MM.1S (cell line): Measurements from ENCODE around the gene MYBPC2.

Source experiments
- DNase-seq: peaks from one replicate; pipeline ENCODE4 v3.0.0-alpha.2; 2015
- H2AFZ ChIP-seq: fragments of 300-600 bp; sonication (generic); 2 replicates; pipeline ENCODE4 v1.6.0; 2016; ENCODE audit warnings: antibody characterized with exemption, low read length
- H3F3A ChIP-seq: fragments of 300-600 bp; sonication (generic); 2 replicates; pipeline ENCODE4 v1.6.1; 2016; ENCODE audit warnings: mild to moderate bottlenecking, antibody characterized with exemption, low read length, moderate library complexity, mixed read lengths; ENCODE audit not compliant: insufficient read depth
- H3K27ac ChIP-seq: fragments of 300-600 bp; sonication (generic); 2 replicates; pipeline ENCODE4 v1.5.1; 2016; ENCODE audit warnings: mild to moderate bottlenecking, low read length
- H3K27me3 ChIP-seq: fragments of 300-600 bp; sonication (generic); replicated peaks from 2 replicates; pipeline ENCODE4 v1.6.0; 2016; ENCODE audit warnings: low read length; ENCODE audit not compliant: insufficient read depth
- H3K36me3 ChIP-seq: fragments of 300-600 bp; sonication (generic); replicated peaks from 2 replicates; pipeline ENCODE4 v1.6.1; 2016; ENCODE audit warnings: mild to moderate bottlenecking, low read length, mixed read lengths; ENCODE audit not compliant: insufficient read depth
- H3K4me1 ChIP-seq: fragments of 300-600 bp; sonication (generic); 2 replicates; pipeline ENCODE4 v1.6.1; 2016; ENCODE audit warnings: low read length, mixed read lengths
- H3K4me2 ChIP-seq: fragments of 300-600 bp; sonication (generic); 2 replicates; pipeline ENCODE4 v1.6.0; 2016; ENCODE audit warnings: low read depth, low read length
- H3K4me3 ChIP-seq: fragments of 300-600 bp; sonication (generic); 2 replicates; pipeline ENCODE4 v1.5.1; 2016; ENCODE audit warnings: low read length, mixed read lengths
- H3K79me2 ChIP-seq: fragments of 300-600 bp; sonication (generic); 2 replicates; pipeline ENCODE4 v1.6.1; 2016; ENCODE audit warnings: mixed run types, low read length, mixed read lengths
- H3K9ac ChIP-seq: fragments of 300-600 bp; sonication (generic); 2 replicates; pipeline ENCODE4 v1.6.1; 2016; ENCODE audit warnings: low read length, mixed read lengths
- H3K9me2 ChIP-seq: fragments of 300-600 bp; sonication (generic); replicated peaks from 2 replicates; pipeline ENCODE4 v1.6.1; 2016; ENCODE audit warnings: mild to moderate bottlenecking, low read length, mixed read lengths; ENCODE audit not compliant: insufficient read depth
- H3K9me3 ChIP-seq: fragments of 300-600 bp; sonication (generic); replicated peaks from 2 replicates; pipeline ENCODE4 v1.6.1; 2016; ENCODE audit warnings: mild to moderate bottlenecking, low read length, mixed read lengths; ENCODE audit not compliant: insufficient read depth
- H4K20me1 ChIP-seq: fragments of 300-600 bp; sonication (generic); 2 replicates; pipeline ENCODE4 v1.6.1; 2016; ENCODE audit warnings: mild to moderate bottlenecking, low read length, moderate library complexity, mixed read lengths; ENCODE audit not compliant: insufficient read depth
- EZH2 ChIP-seq: fragments of 300-600 bp; sonication (generic); optimal IDR thresholded peaks from 2 replicates; pipeline ENCODE3; 2017; ENCODE audit warnings: low read depth, mild to moderate bottlenecking, antibody characterized with exemption, low read length, mixed read lengths
- EZH2phosphoT487 ChIP-seq: fragments of 300-600 bp; sonication (generic); IDR thresholded peaks from 2 replicates; pipeline ENCODE4 v1.6.1; 2018; ENCODE audit warnings: antibody characterized with exemption, low read length
- TF ChIP-seq, protein P1 (sequence below): fragments of 300-600 bp; sonication (generic); IDR thresholded peaks from 2 replicates; pipeline ENCODE4 v1.5.1; 2016; ENCODE audit warnings: antibody characterized with exemption, low read length, mixed read lengths

MYBPC2 gene

DNA sequence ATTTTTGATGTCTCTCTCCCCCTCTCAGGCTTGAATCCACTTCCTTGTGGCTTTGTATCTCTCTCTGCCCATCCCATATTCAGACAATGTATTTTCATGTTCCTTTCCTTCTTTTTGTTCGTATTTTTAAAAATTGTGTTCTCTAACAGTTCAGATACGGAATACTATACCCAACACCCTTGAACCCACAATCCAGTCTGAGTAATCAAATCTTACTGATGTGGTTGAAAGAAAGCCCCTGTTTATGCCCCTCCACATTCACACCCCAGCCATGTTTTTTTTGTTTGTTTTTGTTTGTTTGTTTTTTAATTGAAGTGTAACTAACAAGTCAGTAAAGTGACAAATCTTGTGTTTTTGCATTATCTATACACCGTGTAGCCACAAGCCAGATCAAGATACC, 12.6 kb upstream of the MYBPC2 start:
- Histone ChIP-seq H3K79me2 (no peaks in the 10 kb centered on the region), H3K9me2 (no peaks in the 10 kb centered on the region), H3K9ac (no peak overlapping the region), H4K20me1 (no peaks in the 10 kb centered on the region), H3K4me2 (no peak overlapping the region), H3K4me1 (peaks cover 24% of the 10 kb centered on the region), H2AFZ (no peak overlapping the region), H3K9me3 (no peaks in the 10 kb centered on the region), H3K36me3 (no peaks in the 10 kb centered on the region), H3K27me3 (peaks cover 8% of the 10 kb centered on the region), H3K27ac (no peak overlapping the region), H3F3A (no peaks in the 10 kb centered on the region), H3K4me3 (no peak overlapping the region; the same call in 1 of the 2 replicates)
- no peak for DNase-seq
- no peak for TF ChIP-seq EZH2phosphoT487
- TF ChIP-seq, protein P1, sequence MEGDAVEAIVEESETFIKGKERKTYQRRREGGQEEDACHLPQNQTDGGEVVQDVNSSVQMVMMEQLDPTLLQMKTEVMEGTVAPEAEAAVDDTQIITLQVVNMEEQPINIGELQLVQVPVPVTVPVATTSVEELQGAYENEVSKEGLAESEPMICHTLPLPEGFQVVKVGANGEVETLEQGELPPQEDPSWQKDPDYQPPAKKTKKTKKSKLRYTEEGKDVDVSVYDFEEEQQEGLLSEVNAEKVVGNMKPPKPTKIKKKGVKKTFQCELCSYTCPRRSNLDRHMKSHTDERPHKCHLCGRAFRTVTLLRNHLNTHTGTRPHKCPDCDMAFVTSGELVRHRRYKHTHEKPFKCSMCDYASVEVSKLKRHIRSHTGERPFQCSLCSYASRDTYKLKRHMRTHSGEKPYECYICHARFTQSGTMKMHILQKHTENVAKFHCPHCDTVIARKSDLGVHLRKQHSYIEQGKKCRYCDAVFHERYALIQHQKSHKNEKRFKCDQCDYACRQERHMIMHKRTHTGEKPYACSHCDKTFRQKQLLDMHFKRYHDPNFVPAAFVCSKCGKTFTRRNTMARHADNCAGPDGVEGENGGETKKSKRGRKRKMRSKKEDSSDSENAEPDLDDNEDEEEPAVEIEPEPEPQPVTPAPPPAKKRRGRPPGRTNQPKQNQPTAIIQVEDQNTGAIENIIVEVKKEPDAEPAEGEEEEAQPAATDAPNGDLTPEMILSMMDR: no peak
- no peak for TF ChIP-seq EZH2

DNA sequence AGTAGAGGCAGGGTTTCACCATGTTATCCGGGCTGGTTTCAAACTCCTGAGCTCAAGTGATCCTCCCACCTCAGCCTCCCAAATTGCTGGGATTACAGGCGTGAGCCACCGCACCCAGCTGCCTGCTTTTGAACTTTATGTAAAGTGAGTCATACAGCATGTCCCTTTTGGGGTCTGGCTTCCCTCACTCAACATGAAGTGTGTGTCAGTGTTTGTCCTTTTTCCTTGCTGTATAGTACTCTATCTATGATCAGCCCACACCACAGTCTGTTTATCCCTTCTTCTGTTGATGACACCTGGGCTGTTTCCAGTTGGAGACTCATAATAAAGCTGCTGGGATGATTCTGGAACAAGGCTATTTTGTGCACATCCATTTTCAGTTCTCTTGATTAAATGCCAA, 11.9 kb upstream of the MYBPC2 start:
- Histone ChIP-seq H3K9me3 (no peaks in the 10 kb centered on the region), H3K9me2 (no peaks in the 10 kb centered on the region), H3F3A (no peaks in the 10 kb centered on the region), H3K4me2 (no peak overlapping the region), H4K20me1 (no peaks in the 10 kb centered on the region), H3K27ac (no peak overlapping the region), H3K27me3 (peaks cover 8% of the 10 kb centered on the region), H2AFZ (no peak overlapping the region), H3K79me2 (no peaks in the 10 kb centered on the region), H3K4me3 (no peak overlapping the region), H3K36me3 (no peaks in the 10 kb centered on the region), H3K4me1 (peaks cover 20% of the 10 kb centered on the region), H3K9ac (no peak overlapping the region)
- DNase-seq: no peak
- TF ChIP-seq EZH2phosphoT487: no peak
- TF ChIP-seq, protein P1: no peak
- no peak for TF ChIP-seq EZH2

DNA sequence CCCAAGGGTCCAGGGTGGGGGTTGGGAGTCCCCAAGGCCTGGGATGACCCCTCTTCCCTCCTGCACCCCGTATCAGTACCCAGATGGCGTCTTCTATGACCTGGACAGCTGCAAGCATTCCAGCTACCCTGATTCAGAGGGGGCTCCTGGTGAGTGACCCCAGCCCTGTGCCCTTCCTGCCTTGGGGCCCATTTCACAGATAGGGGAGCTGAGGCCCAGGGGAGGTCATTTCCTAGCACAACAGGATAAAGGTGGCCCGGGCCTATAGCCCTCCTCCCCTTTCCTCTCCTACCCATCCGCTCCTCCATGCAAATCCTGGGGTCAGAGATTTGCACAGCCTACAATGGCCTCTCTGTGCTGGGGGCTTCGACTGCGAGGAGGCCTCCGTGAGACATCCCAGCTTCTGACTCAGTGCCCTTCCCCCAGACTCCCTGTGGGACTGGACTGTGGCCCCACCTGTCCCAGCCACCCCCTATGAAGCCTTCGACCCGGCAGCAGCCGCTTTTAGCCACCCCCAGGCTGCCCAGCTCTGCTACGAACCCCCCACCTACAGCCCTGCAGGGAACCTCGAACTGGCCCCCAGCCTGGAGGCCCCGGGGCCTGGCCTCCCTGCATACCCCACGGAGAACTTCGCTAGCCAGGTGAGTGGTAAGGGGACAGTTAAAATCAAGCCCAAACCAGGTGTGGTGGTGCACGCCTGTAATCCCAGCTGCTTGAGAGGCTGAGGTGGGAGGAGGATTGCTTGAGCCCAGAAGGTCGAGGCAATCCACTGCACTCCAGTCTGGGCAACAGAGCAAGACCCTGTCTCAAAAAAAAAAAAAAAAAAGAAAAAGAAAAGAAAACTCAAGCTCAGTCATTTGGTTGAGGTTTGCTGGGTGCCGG, 10.1 kb upstream of the MYBPC2 start:
- TF ChIP-seq EZH2phosphoT487 (no peak), EZH2 (no peak)
- TF ChIP-seq, protein P1: no peak
- Histone ChIP-seq H3K27ac (no peak overlapping the region), H3K27me3 (peaks cover 13% of the 10 kb centered on the region), H3F3A (no peaks in the 10 kb centered on the region), H3K9me2 (no peaks in the 10 kb centered on the region), H3K4me3 (no peak overlapping the region), H4K20me1 (no peaks in the 10 kb centered on the region), H3K79me2 (no peaks in the 10 kb centered on the region), H3K4me2 (no peak overlapping the region), H3K4me1 (peaks cover 17% of the 10 kb centered on the region), H3K9ac (no peak overlapping the region), H3K9me3 (no peaks in the 10 kb centered on the region), H3K36me3 (no peaks in the 10 kb centered on the region), H2AFZ (no peak overlapping the region)
- DNase-seq: no peak
